Fibroblast of skin of back (primary cell): Measurements from ENCODE around the gene SEC61A2.
A peak's percentile ranks its signal among the peaks of the same experiment; 100 is the strongest.
"Not testable (repeated sequence)": the region's sequence is repeated elsewhere in the genome, so short reads cannot be mapped to it uniquely, and the experiment has no call there.

Experiments used
- DNase-seq: peaks from one replicate; pipeline ENCODE4 v3.0.0-alpha.2; 2013

Gene SEC61A2

DNA sequence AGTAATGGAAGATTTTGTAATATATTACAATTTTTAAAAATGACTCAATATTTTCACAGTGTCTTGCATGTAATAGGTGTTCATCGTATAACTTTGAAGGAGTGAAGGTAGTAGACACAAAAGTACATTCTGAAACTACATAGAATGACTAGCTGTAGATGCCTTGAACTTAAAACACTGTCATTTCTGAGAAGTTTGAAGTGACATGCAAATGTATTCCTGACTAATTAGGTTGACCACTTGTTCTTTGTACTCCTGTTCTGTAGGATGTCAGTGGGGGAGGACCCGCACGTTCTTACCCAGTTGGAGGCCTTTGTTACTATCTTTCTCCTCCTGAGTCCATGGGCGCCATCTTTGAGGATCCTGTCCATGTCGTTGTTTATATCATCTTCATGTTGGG lies 31.2 kb downstream of the SEC61A2 start:
- no peak for DNase-seq

DNA sequence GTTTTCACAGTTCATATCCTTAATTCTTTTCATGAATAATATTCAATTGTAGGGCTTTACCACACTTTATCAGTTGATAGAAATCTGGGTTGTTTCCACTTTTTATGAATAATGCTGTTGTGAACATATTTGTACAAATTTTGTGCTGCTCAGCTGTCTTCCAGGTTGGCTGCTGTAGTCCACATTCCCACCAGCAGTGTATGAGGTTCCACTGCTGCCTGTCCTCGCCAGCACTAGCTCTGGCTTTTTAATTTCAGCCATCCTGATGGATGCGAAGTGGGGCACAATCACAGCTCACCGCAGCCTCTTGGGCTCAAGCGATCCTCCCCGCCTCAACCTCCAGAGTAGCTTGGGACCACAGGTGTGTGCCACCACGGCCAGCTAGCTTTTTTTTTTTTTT lies 33.5 kb downstream of the SEC61A2 start:
- no peak for DNase-seq

DNA sequence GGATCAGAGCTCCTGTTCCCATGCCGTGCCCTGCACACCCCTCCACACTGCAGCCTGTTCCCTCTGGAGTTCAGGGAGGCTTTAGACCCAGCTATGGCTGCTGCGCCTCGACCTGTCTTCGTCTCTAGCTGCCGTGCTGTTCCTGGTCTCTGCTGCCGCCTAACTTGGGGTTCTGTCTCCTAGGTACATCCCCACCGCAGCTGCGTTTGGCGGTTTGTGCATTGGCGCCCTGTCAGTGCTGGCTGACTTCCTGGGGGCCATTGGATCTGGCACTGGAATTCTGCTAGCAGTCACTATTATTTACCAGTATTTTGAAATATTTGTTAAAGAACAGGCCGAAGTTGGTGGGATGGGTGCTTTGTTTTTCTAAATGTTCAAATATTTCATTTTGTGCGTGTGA lies 34.6 kb downstream of the SEC61A2 start:
- DNase-seq: no peak

DNA sequence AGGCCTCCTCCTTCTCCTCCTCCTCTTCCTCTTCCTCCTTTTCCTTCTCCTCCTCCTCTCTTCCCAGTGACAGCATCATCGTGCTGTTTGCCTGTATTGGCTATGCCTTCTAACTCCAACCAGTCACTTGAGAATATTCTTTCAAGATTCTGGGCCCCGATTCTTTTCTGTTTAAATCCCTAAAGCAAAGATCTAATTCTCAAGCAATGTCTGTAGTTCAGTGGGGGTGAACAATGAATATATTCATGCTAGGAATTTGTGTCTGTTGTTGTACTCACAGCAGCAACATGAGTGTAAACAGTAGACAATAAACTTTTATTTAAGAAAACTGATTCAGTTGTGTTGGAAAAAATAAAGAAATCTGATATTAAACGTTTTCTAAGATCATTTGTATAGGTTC lies 35.6 kb downstream of the SEC61A2 start:
- DNase-seq: no peak

DNA sequence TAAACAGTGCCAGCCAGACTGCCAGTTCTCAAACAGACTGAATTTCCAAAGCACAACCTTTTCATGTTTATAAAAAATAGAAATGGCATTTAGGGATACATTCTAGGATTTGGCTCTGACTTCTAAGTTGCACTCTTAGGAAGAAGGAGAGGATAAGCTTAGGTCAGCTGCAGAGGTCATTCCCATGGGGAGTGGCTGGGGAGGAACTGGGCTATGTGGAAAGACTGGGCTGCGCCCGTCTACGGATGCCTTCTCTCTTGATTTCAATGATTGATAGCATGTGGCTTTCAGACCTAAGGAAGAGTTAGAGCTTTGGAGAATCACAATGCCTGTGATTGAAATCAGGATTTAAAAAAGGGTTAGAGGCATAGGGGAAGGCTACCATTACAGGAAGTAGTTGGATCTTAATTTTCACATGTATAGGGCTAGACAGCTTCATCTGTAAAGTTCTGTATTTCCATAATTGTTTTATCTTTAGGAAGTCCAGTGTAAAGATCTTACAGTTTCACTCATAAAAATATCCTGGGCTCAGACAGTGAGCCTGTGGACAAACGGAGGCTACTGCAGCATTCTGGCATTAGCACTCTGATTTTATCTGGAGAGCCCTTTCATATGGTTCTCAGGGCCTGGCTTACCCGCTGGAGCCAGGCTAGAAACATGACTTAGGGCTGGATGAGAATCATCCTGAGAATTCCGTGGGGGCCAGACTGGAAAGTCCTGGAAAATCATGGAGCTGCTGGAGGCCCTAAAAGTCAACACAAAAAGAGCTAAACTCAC lies 36.7 kb downstream of the SEC61A2 start:
- DNase-seq: no peak

DNA sequence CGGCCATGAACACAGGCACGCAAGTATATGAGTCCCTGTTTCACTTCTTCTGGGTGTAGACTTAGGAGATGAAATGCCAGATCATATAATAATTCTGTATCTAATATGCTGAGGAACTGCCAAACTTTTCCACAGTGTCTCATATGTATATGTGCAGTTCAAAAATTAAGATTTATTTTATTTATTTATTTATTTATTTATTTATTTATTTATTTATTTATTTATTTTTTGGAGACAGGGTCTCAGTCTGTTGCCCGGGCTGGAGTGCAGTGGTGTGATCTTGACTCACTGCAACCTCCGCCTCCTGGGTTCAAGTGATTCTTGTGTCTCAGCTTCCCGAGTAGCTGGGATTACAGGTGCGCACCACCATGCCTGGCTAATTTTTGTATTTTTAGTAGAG lies 42.0 kb downstream of the SEC61A2 start:
- not testable (repeated sequence) for DNase-seq

DNA sequence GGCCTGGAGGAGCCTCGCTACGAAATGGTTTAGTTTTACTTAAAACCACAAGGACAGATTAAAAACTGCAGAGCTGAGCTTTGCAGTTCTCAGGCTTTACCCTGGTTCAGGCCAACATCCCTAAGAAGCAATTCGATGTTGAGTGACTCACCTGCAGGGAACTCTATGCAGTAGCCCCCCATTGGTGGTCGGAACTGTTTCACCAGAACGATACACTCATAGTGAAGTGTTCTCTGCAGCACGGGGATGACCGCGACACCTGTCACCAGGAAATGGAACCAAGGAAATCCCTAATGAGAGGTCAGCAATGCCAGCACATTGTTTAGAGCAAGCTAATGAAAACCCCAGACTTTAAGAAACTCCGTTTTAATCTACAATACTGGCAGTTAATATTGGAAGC lies 48.2 kb downstream of the SEC61A2 start:
- no peak for DNase-seq

DNA sequence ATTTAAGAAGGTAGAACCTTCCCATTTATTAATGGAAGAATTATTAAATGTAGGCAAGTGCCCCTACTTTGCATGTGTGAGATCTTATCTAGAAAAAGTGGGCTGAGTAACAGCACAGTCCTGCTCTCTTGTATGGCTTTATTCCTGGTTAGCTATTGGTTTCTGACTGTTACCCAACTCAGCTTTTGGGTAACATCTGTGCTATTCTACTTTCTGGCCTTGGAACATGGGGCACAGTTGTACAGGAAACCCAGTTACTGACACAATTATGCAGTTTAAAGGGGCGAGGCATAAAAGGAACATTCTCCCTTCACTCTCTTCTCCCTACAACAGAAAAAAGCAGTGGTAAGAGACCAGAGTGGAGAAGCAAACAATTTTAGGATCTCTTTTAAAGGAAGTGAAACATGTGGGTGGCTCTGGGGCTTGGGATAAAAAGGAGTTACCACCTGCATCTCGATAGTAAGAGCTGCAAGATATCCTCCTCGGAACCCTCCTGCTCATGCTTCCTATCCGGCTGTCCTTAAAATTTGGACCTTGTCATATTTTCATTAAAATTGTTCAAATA lies 50.2 kb downstream of the SEC61A2 start:
- no peak for DNase-seq

DNA sequence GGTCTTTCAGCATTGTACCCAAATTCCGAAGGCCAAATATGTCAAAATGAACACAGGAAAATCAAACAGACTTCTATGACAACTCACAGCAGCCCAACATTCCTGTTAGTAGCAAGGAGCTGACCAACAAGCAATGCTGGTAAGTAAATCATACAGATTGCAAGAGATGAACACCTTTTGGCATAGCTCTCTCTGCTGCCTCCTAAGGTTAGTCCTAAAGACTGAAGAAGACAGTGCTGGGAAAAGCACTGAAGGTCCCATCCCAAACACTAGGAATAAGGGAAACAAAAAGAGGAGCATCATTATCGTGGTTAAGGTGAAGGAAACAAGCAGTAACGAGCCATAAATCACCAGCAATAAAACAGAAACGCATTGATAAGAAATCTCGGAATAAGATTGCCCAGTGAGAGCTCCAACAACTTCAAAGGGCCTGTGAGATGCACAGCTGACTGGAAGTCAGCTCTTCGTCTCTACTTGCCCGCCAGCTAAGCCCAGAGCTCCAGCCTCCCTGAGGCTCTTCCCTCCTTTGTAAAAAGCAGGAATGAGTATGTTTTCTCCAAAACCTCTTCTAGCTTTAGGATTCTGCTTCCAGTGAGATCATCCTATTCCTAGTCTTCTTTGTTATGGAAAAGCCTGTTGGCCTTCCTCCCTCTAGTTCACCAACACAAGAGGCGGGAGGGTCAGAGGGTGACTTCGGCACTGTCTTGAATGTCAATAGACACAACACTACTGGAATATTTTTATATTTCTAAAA lies 50.9 kb downstream of the SEC61A2 start:
- no peak for DNase-seq

DNA sequence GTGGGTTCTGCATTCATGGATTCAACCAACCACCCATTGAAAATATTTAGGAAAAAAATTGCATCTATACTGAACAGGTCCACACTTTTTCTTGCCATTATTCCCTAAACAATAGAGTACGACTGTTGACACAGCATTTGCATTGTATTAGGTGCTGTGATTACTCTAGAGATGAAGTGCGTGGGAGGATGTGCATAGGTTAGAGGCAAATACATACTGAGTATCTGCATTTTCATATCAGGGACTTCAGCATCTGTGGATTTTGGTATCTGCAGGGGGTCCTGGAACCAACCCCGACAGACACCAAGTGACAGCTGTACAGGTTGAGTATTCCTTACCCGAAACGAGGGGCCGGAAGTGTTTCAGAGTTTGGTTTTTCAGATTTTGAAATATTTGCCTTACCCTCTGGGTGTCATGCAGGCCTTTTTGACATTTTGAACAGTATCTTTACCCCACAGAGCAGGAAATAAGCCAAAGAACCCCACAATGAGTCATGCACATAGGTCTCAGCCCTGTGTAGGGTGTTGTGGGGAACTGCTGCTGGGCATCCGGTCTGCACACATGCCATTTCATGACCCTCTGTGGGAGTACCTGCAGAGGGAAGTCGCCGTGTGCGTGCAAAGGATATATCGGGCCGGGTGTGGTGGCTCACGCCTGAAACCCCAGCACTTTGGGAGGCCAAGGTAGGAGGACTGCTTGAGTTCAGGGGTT lies 51.7 kb downstream of the SEC61A2 start:
- peak; percentile 9 for DNase-seq

DNA sequence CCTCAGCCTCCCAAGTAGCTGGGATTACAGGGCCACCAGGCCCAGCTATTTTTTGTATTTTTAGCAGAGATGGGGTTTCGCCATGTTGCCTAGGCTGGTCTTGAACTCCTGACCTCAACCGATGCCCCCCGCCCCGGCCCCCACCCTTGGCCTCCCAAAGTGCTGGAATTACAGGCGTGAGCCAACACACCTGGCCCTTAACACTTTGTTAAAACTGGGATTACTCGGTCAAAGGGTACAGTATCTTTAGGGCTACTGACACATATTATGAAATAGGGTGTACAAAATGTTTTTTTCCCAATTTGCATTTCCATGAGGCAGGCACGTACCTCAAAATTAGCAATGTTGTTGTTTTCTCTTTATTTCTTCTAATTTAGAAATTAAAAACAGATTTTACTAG lies 54.7 kb downstream of the SEC61A2 start:
- no peak for DNase-seq

DNA sequence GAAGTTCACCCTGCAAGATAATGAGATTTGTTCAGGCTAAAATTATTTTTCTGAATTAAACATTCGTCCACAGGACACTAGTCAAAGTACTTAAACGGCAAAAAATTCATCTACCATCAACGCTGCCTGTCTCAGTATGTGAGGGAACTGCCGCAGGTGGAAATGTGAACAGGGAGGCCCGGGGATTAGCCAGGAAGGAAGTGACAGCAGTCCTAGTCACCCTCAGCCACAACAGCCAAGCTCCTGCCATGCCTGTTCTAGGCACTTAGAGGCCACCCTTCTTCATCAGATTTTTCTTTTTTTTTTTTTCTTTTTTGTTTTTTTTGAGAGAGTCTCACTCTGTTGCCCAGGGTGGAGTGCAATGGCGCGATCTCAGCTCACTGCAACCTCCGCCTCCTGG lies 56.8 kb downstream of the SEC61A2 start:
- no peak for DNase-seq

DNA sequence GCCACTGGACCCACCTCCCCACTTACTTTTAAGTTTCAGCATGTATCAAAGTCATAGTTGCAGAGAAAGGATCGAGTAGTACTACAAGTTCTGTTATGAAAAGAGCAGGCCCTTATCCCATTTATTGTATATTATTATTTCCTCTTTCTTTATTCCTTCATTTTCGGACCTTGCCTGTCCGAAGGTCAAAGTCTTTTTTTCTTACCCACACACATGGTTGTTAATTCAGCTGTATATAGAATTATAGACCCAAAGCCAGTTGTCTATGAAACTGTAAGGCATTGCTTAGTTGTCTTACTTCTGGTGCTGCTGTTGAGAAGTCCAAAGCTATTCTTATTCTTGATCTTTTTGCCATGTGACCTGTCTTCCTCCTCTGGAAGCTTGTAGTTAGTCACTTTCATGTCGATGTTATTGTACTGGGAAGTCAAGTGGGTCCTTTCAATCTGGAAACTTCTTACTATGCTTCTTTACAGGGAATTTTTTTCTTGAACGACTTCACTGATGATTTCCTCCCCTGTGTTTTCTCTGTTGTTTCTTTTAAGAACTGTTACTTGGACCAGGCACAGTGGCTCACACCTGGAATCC lies 57.9 kb downstream of the SEC61A2 start:
- DNase-seq: no peak

DNA sequence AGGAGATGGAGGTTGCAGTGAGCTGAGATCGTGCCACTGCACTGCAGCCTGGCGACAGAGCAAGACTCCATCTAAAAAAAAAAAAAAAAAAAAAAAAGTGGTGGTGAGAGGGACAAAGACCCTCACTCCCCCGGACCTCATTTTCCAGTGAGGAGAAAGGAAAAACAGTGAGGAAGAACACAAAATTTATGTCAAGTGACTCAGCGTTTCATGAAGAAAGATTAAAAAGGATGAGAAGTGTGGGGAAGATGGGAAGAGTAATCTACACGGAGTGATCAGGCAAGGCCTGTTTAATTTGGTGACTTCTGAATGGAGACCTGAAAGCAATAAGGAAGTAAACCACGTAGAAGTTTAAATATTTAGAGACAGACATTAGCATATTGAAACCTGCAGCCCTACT lies 59.2 kb downstream of the SEC61A2 start:
- DNase-seq: no peak

DNA sequence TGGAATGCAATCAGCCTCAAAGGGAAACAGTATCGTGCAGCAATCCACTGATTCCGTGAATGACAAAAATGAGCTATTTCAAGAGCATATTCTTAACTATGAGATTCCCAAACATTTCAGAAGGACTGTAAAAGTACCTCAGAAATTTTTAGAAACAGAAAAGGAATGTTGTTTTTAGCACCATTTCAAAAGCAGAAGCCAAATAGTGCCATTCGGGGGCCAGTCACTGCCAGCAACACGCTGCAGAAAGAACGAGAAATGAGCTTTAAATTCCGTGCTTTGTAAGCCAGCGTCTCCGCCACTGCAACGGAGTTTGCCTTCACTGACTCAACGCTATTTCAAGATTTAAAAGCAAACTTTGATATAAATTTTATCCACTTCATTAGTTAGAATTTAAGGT lies 59.9 kb downstream of the SEC61A2 start:
- no peak for DNase-seq

DNA sequence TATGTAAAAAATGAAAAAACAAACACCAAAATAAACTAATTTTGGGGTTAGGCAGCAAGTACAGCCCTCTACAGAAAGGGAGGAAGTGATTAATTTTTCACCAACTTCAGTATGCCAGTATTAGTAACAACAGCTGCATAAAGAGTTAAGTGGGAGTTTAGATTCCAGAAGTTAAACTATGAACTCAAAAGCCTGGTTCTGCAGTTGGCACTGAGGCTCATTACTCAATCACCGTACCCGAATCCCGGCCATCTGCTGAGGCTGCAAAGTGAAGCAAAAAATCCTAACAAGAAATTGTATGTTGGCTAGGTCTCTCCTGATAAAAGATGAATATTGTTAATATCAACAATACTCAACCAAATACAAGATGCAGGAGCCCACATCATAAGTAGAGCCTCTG lies 62.2 kb downstream of the SEC61A2 start:
- DNase-seq: no peak

DNA sequence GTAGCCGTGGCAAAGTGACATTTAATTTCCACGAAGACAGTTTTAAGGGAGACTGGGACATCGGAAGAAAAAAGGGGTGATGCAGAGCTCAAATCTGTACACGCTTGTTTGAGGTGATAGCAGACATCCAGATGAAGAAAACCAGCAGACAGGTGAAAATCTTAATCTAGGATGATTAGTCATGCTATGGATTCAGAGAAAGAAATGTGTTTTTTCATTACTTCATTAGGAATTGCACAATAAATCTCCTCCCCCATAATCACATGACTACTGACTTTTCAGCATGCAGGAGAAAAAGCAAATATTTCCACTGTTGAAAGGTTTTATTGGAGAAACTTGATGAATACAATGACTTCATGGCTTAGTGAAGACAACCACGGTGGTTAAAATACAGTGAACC lies 63.7 kb downstream of the SEC61A2 start:
- no peak for DNase-seq

DNA sequence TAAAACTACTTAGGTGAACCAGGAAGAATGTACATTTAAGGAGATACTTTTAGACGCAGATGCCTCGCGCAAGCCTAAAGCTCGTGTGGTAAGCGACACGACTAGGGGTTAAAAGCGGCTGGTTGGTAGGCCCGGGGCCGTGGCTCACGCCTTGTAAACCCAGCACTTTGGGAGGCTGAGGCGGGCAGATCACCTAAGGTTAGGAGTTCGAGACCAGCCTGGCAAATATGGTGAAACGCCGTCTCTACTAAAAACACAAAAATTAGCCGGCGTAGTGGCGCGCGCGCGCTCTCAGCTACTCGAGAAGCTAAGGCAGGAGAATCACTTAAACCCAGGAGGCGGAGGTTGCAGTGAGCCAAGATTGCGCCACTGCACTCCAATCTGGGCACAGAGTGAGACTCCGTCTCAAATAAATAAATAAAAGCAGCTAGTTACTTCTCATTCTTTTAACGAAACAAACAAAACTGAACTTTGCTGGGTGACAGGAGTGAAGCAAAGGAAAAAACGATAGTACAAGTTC lies 65.3 kb downstream of the SEC61A2 start:
- no peak for DNase-seq

DNA sequence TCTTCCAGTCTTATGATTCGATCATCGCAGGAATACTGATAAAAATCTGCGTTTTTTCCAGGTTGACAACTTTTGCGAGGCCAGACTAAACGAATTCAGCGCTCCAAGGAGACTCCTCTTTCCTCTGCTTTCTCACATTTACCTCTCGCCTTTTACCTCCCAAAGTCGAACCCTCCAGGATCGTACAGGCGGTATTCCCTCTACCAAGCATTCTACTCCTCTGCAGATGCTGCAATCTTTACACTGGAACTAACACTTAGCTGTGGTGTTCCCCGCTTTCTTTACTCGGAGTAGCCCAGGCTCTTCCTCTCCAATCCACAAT lies 65.8 kb downstream of the SEC61A2 start:
- DNase-seq: no peak

DNA sequence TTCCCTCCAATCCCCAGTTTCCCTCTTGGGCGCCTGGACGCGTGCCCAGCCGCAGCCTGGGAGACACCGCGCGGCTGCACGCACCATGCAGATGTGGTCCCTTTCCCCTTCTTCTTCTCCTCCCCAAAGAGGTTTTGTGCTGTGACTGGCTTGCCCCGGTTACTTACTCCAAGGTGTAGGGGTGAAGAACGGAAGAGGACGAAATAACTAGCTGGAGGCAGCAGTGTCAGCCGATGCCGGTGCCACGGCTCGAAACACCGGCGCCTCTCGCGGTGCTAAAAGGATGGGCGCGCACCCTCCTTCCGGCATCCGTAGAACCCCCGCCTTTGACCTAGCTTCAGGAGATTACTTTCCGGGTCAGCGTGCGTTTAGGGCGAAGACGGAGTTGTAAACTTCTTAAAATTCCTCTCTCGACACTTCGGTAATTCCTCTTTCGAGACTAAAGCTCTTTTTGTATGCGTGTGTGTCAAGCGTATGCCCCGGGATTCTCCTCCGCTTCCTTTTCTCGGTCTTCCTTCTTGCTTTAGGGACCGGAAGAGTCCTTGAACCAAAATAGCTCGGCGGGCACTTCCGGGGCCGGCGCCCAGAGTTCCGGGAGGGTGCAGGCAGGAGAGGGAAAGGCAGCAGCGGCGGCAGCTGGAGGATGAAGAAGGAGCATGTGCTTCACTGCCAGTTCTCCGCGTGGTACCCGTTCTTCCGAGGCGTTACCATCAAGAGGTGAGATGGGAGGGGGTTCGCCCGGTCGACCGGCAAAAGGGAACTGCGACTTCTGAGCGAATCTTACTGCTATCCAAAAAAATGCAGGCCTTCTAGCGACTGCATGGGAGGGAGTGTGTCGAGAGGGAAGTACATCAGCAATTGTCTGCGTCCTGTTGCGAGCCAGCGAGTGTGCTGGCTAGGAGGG lies 66.4 kb downstream of the SEC61A2 start, which contains the start of the genes CDC123 and NUDT5:
Gene CDC123, plus strand, starts transcription at position 586 of the 904 bp plus-strand sequence. Its CDS starts 58 bp downstream, at position 644.
Gene NUDT5, minus strand, starts transcription at position 289 of the 904 bp plus-strand sequence. CDS start 9,600 bp downstream, outside the sequence.
- DNase-seq: peak; percentile 92

DNA sequence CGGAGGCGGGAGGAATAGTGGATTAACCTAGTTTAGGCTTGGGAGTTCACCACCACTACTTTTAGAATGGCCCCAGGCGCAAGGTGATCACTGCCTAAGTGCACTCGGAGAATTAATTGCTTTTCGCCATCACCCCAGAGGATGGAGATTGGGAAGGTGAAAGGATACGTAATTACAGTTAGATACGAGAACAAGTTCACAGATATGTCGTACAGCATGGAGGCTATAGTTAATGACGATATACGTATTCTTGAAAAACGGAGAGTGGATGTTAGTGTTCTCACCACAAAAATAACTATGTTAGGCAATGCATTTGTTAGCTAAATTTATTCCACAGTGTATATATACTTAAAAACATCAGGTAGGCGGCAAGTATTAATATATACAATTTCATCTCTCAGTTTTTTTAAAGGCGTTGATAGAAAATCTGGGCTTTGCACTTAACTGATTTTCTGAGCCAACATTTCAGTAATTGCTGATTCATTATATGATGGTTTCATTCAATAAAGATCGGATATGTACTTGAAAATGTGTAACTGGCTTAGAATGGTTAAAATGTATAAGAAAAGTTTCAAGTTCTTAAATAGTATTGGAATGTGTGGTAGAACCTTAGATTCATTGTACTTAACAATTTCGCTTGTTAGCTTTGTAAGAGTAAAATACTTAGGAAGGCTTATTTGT lies 67.2 kb downstream of the SEC61A2 start:
- DNase-seq: no peak
